Measurements from ENCODE around the gene SIRPA.

Gene SIRPA

DNA sequence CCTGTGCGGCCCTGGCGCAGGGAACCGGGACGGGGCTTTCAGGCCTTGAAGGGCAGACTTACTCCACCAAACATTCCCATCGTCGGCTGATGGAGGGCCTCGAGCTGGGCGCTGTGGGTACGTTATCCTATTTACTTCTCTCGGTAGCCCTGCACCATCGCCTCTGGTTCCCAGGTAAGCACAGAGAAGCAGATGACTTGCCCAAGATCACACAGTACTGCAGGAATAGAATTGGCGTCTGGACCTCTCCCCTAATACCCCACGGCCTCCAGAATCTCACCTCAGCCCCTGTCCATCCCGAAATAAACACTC, 52.3 kb downstream of the SIRPA start:
- H3K4me2 ChIP-seq (ENCODE audit: low read length) = no peak overlapping the region
- H3K9ac ChIP-seq (ENCODE audit: low read length) = no peak overlapping the region
- H3K27ac ChIP-seq (ENCODE audit: low read length) = no peak overlapping the region
- no peaks in the 10 kb centered on the region for H3K4me1 ChIP-seq (ENCODE audit: low read length)
- H3K9me3 ChIP-seq (ENCODE audit: insufficient read depth, low read length) = no peaks in the 10 kb centered on the region
- TF ChIP-seq EZH2phosphoT487 (IDR thresholded peaks at IDR 0.05; ENCODE audit: low read depth) = no peak
- TF ChIP-seq, protein P1, sequence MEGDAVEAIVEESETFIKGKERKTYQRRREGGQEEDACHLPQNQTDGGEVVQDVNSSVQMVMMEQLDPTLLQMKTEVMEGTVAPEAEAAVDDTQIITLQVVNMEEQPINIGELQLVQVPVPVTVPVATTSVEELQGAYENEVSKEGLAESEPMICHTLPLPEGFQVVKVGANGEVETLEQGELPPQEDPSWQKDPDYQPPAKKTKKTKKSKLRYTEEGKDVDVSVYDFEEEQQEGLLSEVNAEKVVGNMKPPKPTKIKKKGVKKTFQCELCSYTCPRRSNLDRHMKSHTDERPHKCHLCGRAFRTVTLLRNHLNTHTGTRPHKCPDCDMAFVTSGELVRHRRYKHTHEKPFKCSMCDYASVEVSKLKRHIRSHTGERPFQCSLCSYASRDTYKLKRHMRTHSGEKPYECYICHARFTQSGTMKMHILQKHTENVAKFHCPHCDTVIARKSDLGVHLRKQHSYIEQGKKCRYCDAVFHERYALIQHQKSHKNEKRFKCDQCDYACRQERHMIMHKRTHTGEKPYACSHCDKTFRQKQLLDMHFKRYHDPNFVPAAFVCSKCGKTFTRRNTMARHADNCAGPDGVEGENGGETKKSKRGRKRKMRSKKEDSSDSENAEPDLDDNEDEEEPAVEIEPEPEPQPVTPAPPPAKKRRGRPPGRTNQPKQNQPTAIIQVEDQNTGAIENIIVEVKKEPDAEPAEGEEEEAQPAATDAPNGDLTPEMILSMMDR (IDR thresholded peaks at IDR 0.05; ENCODE audit: low read depth, low read length) = no peak
- H3K27me3 ChIP-seq (ENCODE audit: low read depth, low read length) = peaks cover 22% of the 10 kb centered on the region; the same call in 1 of the 2 replicates
- H3K4me3 ChIP-seq (ENCODE audit: low read length) = no peak overlapping the region
- no peaks in the 10 kb centered on the region for H3K36me3 ChIP-seq (replicated peaks; ENCODE audit: low read depth, low read length)
- H4K20me1 ChIP-seq (ENCODE audit: insufficient read depth, low read length) = no peaks in the 10 kb centered on the region
- no peaks in the 10 kb centered on the region for H3K79me2 ChIP-seq (ENCODE audit: low read length)
- H2AFZ ChIP-seq (ENCODE audit: low read depth, low read length) = no peak overlapping the region

DNA sequence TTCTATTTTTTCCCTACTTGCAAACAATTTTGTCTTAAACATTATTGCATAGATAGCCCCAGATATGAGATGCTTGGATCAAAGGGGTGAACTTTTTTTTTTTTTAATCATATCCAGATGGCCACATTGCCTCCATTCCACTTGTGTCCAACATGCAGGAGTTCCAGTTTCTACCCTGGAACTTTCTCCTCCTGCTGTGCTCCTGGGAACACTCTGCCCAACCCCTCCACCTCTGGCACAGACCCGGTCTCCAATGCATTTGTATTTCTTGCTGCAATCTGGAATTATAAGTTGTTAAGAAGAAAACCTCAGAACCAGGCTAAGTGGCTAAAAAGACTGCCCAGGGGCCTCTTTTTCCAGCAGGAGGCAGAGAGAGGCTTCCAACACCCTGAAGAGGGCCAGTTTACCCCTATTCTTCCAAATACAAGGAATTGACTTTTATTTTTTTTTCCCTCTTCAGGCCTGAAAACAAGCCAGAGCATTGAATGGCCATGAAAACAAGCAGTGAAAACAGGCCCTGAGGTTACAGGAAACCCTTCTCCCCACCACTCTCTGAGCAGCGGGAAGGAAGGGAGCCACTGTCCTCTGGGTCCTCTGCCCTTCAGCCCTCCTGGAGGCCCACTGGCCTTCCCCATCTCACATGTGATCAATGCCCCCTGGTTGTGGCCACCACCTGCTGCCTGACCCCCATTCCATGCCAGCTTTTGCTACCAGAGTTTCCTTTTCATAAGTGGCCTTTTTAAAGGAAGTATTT, 54.3 kb downstream of the SIRPA start:
- no peaks in the 10 kb centered on the region for H3K79me2 ChIP-seq (ENCODE audit: low read length)
- H2AFZ ChIP-seq (ENCODE audit: low read depth, low read length) = 0 out of 2 replicates have a peak overlapping the region, but pooled peaks have one; percentile 15
- H4K20me1 ChIP-seq (ENCODE audit: insufficient read depth, low read length) = no peaks in the 10 kb centered on the region
- no peaks in the 10 kb centered on the region for H3K9me3 ChIP-seq (ENCODE audit: insufficient read depth, low read length)
- no peaks in the 10 kb centered on the region for H3K36me3 ChIP-seq (replicated peaks; ENCODE audit: low read depth, low read length)
- peaks cover 15% of the 10 kb centered on the region for H3K4me1 ChIP-seq (ENCODE audit: low read length)
- no peak overlapping the region for H3K4me3 ChIP-seq (ENCODE audit: low read length)
- no peak overlapping the region for H3K27ac ChIP-seq (ENCODE audit: low read length)
- no peak overlapping the region for H3K9ac ChIP-seq (ENCODE audit: low read length)
- TF ChIP-seq, protein P1 (IDR thresholded peaks at IDR 0.05; ENCODE audit: low read depth, low read length) = no peak
- no peak for TF ChIP-seq EZH2phosphoT487 (IDR thresholded peaks at IDR 0.05; ENCODE audit: low read depth)
- H3K4me2 ChIP-seq (ENCODE audit: low read length) = no peak overlapping the region
- H3K27me3 ChIP-seq (ENCODE audit: low read depth, low read length) = peaks cover 10% of the 10 kb centered on the region; the same call in 1 of the 2 replicates

DNA sequence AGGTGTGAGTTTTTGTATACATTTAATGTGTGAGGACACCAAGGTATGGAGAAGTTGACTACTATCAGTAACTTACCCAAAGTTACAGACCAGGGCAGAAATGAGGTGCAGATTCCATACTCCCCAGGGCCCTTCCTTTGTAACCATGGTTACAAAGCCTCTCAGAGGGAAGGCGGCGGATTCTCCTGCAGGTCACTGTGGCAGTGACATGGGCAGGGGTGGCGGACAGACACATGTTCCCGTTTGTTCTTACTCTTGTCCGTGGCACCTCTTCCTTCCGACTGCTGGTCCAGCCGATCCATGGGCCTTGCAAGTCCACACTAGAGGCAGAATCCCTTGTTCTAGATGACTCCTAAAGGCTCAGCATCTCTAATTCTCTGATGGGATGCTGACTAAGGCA, 55.6 kb downstream of the SIRPA start:
- Histone ChIP-seq H3K79me2 (ENCODE audit: low read length) (no peaks in the 10 kb centered on the region), H3K27ac (ENCODE audit: low read length) (no peak overlapping the region), H3K4me1 (ENCODE audit: low read length) (peaks cover 18% of the 10 kb centered on the region), H3K4me3 (ENCODE audit: low read length) (no peak overlapping the region), H3K4me2 (ENCODE audit: low read length) (no peak overlapping the region), H3K9ac (ENCODE audit: low read length) (no peak overlapping the region), H3K9me3 (ENCODE audit: insufficient read depth, low read length) (no peaks in the 10 kb centered on the region), H3K27me3 (ENCODE audit: low read depth, low read length) (no peaks in the 10 kb centered on the region), H2AFZ (ENCODE audit: low read depth, low read length) (no peak overlapping the region), H3K36me3 (replicated peaks; ENCODE audit: low read depth, low read length) (no peaks in the 10 kb centered on the region), H4K20me1 (ENCODE audit: insufficient read depth, low read length) (no peaks in the 10 kb centered on the region)
- TF ChIP-seq EZH2phosphoT487 (IDR thresholded peaks at IDR 0.05; ENCODE audit: low read depth) = no peak
- TF ChIP-seq, protein P1 (IDR thresholded peaks at IDR 0.05; ENCODE audit: low read depth, low read length) = no peak

DNA sequence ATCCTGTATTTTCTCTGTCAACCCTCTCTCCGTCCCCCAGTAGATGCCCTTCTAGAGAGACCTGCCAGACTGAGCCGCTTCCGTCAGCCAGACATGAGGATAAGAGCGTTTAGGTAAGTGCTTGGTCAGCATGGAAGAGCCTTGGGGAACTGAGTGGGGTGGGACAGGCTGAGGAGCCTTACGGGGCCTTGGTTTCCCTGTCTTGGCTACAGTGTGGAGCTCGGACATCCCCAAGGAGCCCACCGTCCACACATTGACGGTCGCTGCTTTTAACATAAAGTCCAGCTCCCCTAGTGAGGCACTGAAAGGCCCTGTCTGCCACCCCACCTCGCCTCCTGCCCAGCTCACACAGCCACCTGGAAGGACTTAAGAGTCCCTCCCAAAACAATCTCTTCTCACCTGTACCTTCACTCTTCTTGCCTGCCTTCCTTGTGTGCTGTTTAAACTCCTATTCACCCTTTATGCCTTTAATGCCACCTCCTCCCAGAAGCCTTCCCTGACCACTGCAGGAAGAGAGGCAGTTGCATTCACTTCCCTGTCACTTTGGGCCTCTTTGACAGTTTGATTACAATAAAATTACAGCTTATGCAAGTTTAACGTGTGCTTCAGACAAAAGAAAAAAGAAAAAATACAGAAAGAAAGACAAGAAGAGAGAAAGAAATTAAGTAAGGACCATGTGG, 56.4 kb downstream of the SIRPA start:
- Histone ChIP-seq H4K20me1 (ENCODE audit: insufficient read depth, low read length) (no peaks in the 10 kb centered on the region), H3K4me2 (ENCODE audit: low read length) (no peak overlapping the region), H3K79me2 (ENCODE audit: low read length) (no peaks in the 10 kb centered on the region), H3K9ac (ENCODE audit: low read length) (no peak overlapping the region), H3K4me3 (ENCODE audit: low read length) (no peak overlapping the region), H3K27me3 (ENCODE audit: low read depth, low read length) (no peaks in the 10 kb centered on the region), H3K36me3 (replicated peaks; ENCODE audit: low read depth, low read length) (no peaks in the 10 kb centered on the region), H2AFZ (ENCODE audit: low read depth, low read length) (no peak overlapping the region), H3K9me3 (ENCODE audit: insufficient read depth, low read length) (no peaks in the 10 kb centered on the region), H3K27ac (ENCODE audit: low read length) (no peak overlapping the region), H3K4me1 (ENCODE audit: low read length) (peaks cover 18% of the 10 kb centered on the region)
- TF ChIP-seq, protein P1 (IDR thresholded peaks at IDR 0.05; ENCODE audit: low read depth, low read length) = no peak
- TF ChIP-seq EZH2phosphoT487 (IDR thresholded peaks at IDR 0.05; ENCODE audit: low read depth) = no peak
